Fibroblast of lung (primary cell): ENCODE measurements around the gene IL34. TPM values are rescaled to one million over a fixed set of nuclear protein-coding genes. Genes with fewer than 3 reads are reported as not detected.
A peak's percentile ranks its signal among the peaks of the same experiment; 100 is the strongest.

Source experiments
- DNase-seq, 2 donors: peaks; one replicate each; pipeline versions ENCODE4 v3.0.0 to v3.0.0-alpha.2; 2010; ENCODE audit warnings: low read depth in 2 of 2
- H2AFZ ChIP-seq: 2 replicates; pipeline ENCODE4 v1.5.1; 2012; ENCODE audit warnings: low read length, control low read depth, inconsistent platforms
- H3K27ac ChIP-seq: 2 replicates; pipeline ENCODE4 v1.5.1; 2011; ENCODE audit warnings: low read length, control low read depth; ENCODE audit not compliant: insufficient read depth
- H3K27me3 ChIP-seq: 2 replicates; pipeline ENCODE4 v1.5.1; 2011; ENCODE audit warnings: mild to moderate bottlenecking, low read length; ENCODE audit not compliant: control insufficient read depth, insufficient read depth
- H3K36me3 ChIP-seq: 2 replicates; pipeline ENCODE4 v1.5.1; 2011; ENCODE audit warnings: low read length; ENCODE audit not compliant: control insufficient read depth, insufficient read depth
- H3K4me1 ChIP-seq: 2 replicates; pipeline ENCODE4 v1.5.1; 2011; ENCODE audit warnings: low read length; ENCODE audit not compliant: control insufficient read depth, insufficient read depth; ENCODE audit errors: extremely low read depth
- H3K4me2 ChIP-seq: 2 replicates; pipeline ENCODE4 v1.5.1; 2011; ENCODE audit warnings: low read length, control low read depth; ENCODE audit not compliant: insufficient read depth; ENCODE audit errors: extremely low read depth
- H3K4me3 ChIP-seq, 4 experiments: fragments of 200-600 bp in 1 of 4; sonication (generic) in 1 of 4; replicated peaks in 1 of 4; 2 replicates each; pipeline ENCODE4 v1.5.1; 2011 to 2016; ENCODE audit warnings: low read length in 4 of 4, low read depth in 3 of 4, mild to moderate bottlenecking in 3 of 4, control low read depth in 2 of 4, inconsistent platforms in 1 of 4, mixed read lengths in 1 of 4; ENCODE audit not compliant: insufficient read depth in 1 of 4; ENCODE audit errors: control extremely low read depth in 1 of 4
- H3K79me2 ChIP-seq: 2 replicates; pipeline ENCODE4 v1.5.1; 2012; ENCODE audit warnings: mild to moderate bottlenecking, low read length, inconsistent platforms; ENCODE audit not compliant: control insufficient read depth, insufficient read depth
- H3K9ac ChIP-seq: 2 replicates; pipeline ENCODE4 v1.5.1; 2011; ENCODE audit warnings: mild to moderate bottlenecking, low read length, control low read depth; ENCODE audit not compliant: insufficient read depth
- H3K9me3 ChIP-seq: 2 replicates; pipeline ENCODE4 v1.5.1; 2012; ENCODE audit warnings: low read depth, low read length; ENCODE audit not compliant: control insufficient read depth, insufficient read depth
- H4K20me1 ChIP-seq: 2 replicates; pipeline ENCODE4 v1.5.1; 2011; ENCODE audit warnings: low read length; ENCODE audit not compliant: control insufficient read depth, insufficient read depth; ENCODE audit errors: extremely low read depth
- CTCF ChIP-seq, 2 donors: IDR thresholded peaks in 1 of 2; conservative IDR thresholded peaks in 1 of 2; 1 replicate in 1 of 2; 2 replicates in 1 of 2; pipeline ENCODE4 v1.5.1; 2011 to 2012; ENCODE audit warnings: low read length in 2 of 2, control low read depth in 1 of 2, inconsistent platforms in 1 of 2, low read depth in 1 of 2, mild to moderate bottlenecking in 1 of 2
- EZH2 ChIP-seq: IDR thresholded peaks from 2 replicates; pipeline ENCODE4 v1.5.1; 2012; ENCODE audit warnings: low read length, control low read depth, mild to moderate bottlenecking; ENCODE audit errors: missing control alignments
- polyA plus RNA-seq, 2 donors: library from polyadenylated mRNA; depleted of rRNA in 1 of 2; stranded (reverse) in 1 of 2; unstranded in 1 of 2; fragments of >200 nt; gene quantifications; 2 replicates each; pipeline ENCODE4 v1.2.1, GENCODE V29; 2011 to 2012; ENCODE audit warnings: missing spikeins in 1 of 2
- total RNA-seq: library from RNA; depleted of rRNA; stranded (reverse); fragments of >200 nt; gene quantifications from 2 replicates; pipeline ENCODE4 v1.2.1, GENCODE V29; 2014

The IL34 gene
- total and polyA plus RNA-seq, 2 donors (not counting 1 experiment from before 2014, with no cell fraction given), result 0.45 to 5.4 TPM

- peak in 1 of 2 donors; percentile 41 for DNase-seq
- peaks cover 49% of the 10 kb centered on the region for H3K4me1 ChIP-seq
- H3K9ac ChIP-seq, result no peak overlapping the region
- H3K4me3 ChIP-seq, result no peak overlapping the region
- H3K36me3 ChIP-seq, result no peaks in the 10 kb centered on the region
- no peaks in the 10 kb centered on the region for H3K9me3 ChIP-seq
- H3K4me2 ChIP-seq, result no peak overlapping the region
- no peaks in the 10 kb centered on the region for H3K27me3 ChIP-seq
- H3K27ac ChIP-seq, result peak overlapping the region; percentile 98
- H4K20me1 ChIP-seq, result no peaks in the 10 kb centered on the region
- no peaks in the 10 kb centered on the region for H3K79me2 ChIP-seq
- H2AFZ ChIP-seq, result no peak overlapping the region
- TF ChIP-seq CTCF (conservative IDR thresholded peaks at IDR 0.05 in 1 of 2, IDR thresholded peaks at IDR 0.05 in 1 of 2; ENCODE audit: low read depth in 1 of 2, low read length in 2 of 2) (no peak), EZH2 (no peak)
Observed at GRCh38 chr16:70695331-70696070, 49.1 kb downstream of the IL34 start.

- no peak for TF ChIP-seq EZH2
- TF ChIP-seq CTCF (conservative IDR thresholded peaks at IDR 0.05 in 1 of 2, IDR thresholded peaks at IDR 0.05 in 1 of 2; ENCODE audit: low read depth in 1 of 2, low read length in 2 of 2), result no peak
- Histone ChIP-seq H3K4me1 (peaks cover 44% of the 10 kb centered on the region), H3K27ac (no peak overlapping the region), H2AFZ (no peak overlapping the region), H3K27me3 (no peaks in the 10 kb centered on the region), H3K79me2 (no peaks in the 10 kb centered on the region), H3K9ac (no peak overlapping the region), H3K4me2 (no peak overlapping the region), H4K20me1 (no peaks in the 10 kb centered on the region), H3K36me3 (no peaks in the 10 kb centered on the region), H3K9me3 (no peaks in the 10 kb centered on the region), H3K4me3 (no peak overlapping the region)
- DNase-seq, result no peak
Observed at GRCh38 chr16:70696355-70696754, 50.0 kb downstream of the IL34 start.

GRCh38 chr16:70696952-70697593 lies 50.7 kb downstream of the IL34 start:
- Histone ChIP-seq H2AFZ (no peak overlapping the region), H3K27ac (peak overlapping the region; percentile 18), H3K36me3 (no peaks in the 10 kb centered on the region), H3K4me2 (no peak overlapping the region), H3K4me1 (peaks cover 45% of the 10 kb centered on the region), H4K20me1 (no peaks in the 10 kb centered on the region), H3K27me3 (no peaks in the 10 kb centered on the region), H3K79me2 (no peaks in the 10 kb centered on the region), H3K9ac (no peak overlapping the region), H3K4me3 (no peak overlapping the region), H3K9me3 (no peaks in the 10 kb centered on the region)
- DNase-seq, result no peak
- TF ChIP-seq CTCF (conservative IDR thresholded peaks at IDR 0.05 in 1 of 2, IDR thresholded peaks at IDR 0.05 in 1 of 2; ENCODE audit: low read depth in 1 of 2, low read length in 2 of 2) (no peak), EZH2 (no peak)
